ENCODE measurements around the gene PHTF2. TPM values are rescaled to one million over a fixed set of nuclear protein-coding genes. Genes with fewer than 3 reads are reported as not detected.

The PHTF2 gene
- total RNA-seq, 2 experiments from 2014 or later: 21.6 to 23.8 TPM

DNA sequence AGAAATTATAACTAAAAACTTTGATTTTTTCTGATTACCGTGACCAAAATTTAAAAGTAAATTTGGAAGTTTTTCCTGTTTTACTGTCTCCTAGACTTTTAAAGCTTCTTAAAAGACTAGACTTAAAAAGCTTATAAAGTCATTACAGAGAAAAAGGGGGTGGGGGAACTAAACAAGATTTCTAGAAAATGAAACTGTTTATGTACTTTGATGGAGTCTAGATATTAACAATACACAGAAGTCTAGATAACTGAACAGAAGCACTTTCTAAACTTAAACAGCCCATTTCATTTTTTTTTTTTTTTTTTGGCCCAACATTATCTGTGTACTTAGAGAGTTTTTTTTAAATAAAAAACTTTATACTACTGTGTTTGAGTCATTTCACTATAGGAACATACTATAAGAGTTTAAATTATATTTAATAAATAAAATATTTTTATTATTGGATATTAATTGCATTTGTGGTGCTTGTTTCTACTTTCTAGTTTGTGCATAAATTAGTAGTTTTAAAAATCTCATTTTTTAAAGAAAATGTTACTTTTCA, 98.5 kb downstream of the PHTF2 start:
- Mint-ChIP-seq H3K4me3 (no peak overlapping the region), H3K27ac (no peak overlapping the region), H3K9me3 (no peaks in the 10 kb centered on the region), H3K36me3 (no peaks in the 10 kb centered on the region), H3K4me1 (no peaks in the 10 kb centered on the region), H3K27me3 (no peaks in the 10 kb centered on the region)
- no peak for DNase-seq

DNA sequence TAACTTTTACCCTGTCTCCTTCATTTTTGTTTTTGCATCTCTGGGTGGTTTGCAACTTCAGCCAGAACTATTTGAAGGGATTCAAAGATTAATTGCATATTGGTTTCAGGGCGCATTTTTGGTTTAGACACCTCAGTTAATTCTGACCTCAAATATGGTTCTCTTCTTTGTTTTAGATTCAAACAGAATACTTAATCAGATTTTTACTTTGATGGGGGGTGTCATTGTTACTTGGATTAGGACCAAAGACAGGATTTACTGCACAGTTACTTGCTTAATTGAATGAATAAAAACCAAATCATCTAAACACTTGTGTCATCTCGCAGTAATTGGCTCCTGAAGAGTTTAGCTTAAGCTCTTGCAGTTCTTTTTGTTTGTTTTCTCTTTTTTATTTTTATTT, 100.9 kb downstream of the PHTF2 start:
- no peak overlapping the region for H3K4me3 Mint-ChIP-seq
- no peak overlapping the region for H3K27ac Mint-ChIP-seq
- no peaks in the 10 kb centered on the region for H3K4me1 Mint-ChIP-seq
- no peak for DNase-seq
- H3K9me3 Mint-ChIP-seq: no peaks in the 10 kb centered on the region
- H3K36me3 Mint-ChIP-seq: no peaks in the 10 kb centered on the region
- no peaks in the 10 kb centered on the region for H3K27me3 Mint-ChIP-seq

DNA sequence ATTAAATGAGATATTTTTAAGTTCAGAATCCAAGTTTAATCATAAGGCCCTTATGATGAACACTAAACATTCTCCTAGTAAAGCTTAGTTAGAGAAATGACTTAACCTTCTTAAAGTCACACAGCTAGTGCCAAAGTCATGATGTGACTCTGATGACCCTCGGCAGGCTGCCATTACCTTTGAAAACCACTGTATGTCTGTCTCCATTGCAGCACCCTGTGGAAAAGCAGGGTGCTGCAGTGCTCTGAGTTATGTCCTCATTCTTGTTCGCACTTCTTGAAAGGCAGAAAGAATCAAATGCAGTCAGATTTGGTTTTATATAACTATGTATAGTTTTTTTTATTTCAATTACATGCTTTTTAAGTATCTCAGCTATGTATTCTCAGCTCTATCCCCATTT, 105.0 kb downstream of the PHTF2 start:
- Mint-ChIP-seq H3K4me1 (no peaks in the 10 kb centered on the region), H3K27me3 (no peaks in the 10 kb centered on the region), H3K36me3 (no peaks in the 10 kb centered on the region), H3K4me3 (no peak overlapping the region), H3K9me3 (no peaks in the 10 kb centered on the region), H3K27ac (no peak overlapping the region)
- no peak for DNase-seq

DNA sequence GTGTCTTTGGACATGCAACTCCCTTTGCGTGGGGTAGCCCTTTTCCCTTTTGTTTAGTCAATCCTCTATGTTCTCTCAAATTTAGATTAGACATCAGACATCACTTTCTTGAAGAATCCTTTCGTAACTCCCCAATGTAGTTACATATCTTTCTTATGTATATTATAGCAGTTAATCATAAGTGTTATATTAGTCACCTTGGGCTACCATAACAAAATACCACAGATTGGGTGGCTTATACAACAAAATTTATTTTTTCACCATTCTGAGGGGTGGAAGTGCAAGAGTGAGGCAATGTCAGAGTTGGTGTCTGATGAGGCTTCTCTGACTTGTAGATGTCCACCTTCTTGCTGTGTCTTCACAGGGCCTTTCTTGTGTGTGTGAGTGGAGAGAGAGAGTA, 105.7 kb downstream of the PHTF2 start:
- Mint-ChIP-seq H3K4me3 (no peak overlapping the region), H3K9me3 (no peaks in the 10 kb centered on the region), H3K27ac (no peak overlapping the region), H3K36me3 (no peaks in the 10 kb centered on the region), H3K27me3 (no peaks in the 10 kb centered on the region), H3K4me1 (no peaks in the 10 kb centered on the region)
- no peak for DNase-seq

DNA sequence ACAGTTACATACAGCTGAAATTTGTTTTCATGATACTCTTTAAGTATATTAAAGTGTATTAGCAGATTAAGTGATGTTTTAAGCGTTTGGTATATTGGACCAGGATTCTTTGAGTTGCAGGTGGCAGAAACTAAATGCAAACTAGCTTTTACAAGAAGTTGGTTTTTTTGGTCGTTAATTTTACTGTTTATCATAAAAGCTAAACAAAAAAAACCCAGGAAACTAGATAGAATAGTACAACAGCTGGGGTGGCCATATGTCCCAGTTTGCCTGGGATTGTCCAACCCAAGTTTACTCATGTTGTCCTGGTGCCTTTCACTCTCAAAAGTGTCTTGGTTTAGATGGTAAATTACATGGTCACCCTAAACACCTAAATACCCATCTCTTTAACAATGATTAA, 108.7 kb downstream of the PHTF2 start:
- Mint-ChIP-seq H3K36me3 (peaks cover 5% of the 10 kb centered on the region), H3K4me1 (no peaks in the 10 kb centered on the region), H3K27ac (no peak overlapping the region), H3K4me3 (no peak overlapping the region), H3K9me3 (no peaks in the 10 kb centered on the region), H3K27me3 (no peaks in the 10 kb centered on the region)
- no peak for DNase-seq

DNA sequence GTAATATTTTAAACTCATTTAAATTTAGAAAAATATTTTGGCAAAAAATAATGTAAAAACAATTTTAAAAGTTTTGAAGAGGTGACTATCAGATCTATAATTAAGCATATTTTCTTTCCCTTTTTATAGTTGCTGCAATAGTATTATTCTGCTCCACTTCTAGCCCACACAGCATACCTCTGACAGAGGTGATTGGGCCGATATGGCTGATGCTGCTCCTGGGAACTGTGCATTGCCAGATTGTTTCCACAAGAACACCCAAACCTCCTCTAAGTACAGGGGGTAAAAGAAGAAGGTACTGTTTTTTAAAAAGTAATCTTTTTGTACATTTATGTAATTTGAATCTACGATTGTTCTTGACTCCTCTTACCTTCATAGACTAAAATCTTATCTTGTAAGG, 110.1 kb downstream of the PHTF2 start:
- no peaks in the 10 kb centered on the region for H3K27me3 Mint-ChIP-seq
- H3K4me3 Mint-ChIP-seq: no peak overlapping the region
- no peaks in the 10 kb centered on the region for H3K4me1 Mint-ChIP-seq
- peaks cover 5% of the 10 kb centered on the region for H3K36me3 Mint-ChIP-seq
- DNase-seq: no peak
- no peak overlapping the region for H3K27ac Mint-ChIP-seq
- no peaks in the 10 kb centered on the region for H3K9me3 Mint-ChIP-seq

DNA sequence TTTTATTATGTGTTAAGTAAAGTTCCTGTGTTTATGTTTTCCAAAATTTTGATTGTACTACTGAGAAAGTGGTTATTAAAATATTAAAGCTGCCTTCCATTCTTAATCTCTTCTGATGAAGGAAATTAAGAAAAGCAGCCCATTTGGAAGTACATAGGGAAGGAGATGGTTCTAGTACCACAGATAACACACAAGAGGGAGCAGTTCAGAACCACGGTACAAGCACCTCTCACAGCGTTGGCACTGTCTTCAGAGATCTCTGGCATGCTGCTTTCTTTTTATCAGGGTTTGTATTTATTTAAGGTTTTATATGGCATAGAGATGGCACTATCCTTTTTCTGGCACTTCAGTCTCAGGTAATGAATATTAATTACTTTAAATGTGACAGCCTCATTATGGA, 111.6 kb downstream of the PHTF2 start:
- Mint-ChIP-seq H3K27ac (no peak overlapping the region), H3K4me1 (peaks cover 1% of the 10 kb centered on the region), H3K27me3 (no peaks in the 10 kb centered on the region), H3K9me3 (no peaks in the 10 kb centered on the region), H3K36me3 (peaks cover 5% of the 10 kb centered on the region), H3K4me3 (no peak overlapping the region)
- DNase-seq: no peak

DNA sequence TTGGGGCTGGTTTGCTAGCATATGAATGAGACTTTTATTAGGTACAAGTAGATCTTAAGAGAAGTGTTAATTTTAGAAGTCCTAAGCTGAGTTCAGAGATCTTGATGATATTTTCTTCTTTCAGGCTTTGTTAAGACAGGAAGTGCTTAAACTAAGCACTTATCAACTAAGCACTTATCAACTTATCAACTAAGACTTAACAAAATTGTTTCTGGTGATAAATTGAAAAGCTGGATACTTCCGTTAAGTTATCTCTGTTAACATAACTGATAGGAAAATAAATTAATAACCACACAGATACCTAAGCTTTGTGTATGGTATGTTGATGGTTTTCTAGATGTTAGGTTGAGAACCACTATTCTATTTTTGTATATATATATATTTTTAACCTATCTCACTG, 113.7 kb downstream of the PHTF2 start:
- Mint-ChIP-seq H3K27ac (no peak overlapping the region), H3K9me3 (no peaks in the 10 kb centered on the region), H3K36me3 (peaks cover 5% of the 10 kb centered on the region), H3K4me1 (peaks cover 1% of the 10 kb centered on the region), H3K4me3 (no peak overlapping the region), H3K27me3 (no peaks in the 10 kb centered on the region)
- no peak for DNase-seq

DNA sequence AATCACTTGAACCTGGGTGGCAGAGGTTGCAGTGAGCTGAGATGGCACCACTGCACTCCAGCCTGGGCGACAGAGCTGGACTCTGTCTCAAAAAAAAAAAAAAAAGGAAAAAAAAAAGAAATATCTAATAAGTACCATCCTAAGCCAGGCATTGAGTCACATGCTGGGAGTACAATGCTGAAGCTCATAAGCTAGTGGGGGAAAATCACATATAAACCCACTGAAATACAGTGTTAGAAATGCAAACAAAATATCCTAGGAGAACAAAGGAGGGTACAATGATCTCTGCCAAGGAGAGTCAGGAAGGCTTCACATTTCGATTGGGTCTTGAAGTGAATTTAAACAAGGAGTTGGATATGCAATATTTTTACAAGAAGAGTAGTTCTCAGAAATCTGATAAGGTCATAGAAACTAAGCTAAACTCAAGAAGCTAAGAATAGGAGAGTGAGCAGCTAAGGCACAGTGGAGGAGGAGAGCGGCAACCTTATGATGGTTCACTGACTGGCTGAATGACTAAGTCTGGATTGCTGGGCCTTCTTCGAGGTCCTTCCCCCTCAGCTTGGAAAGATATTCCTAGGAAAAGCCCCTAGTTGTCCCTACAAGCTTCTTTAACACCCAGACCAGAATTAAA, 115.5 kb downstream of the PHTF2 start:
- DNase-seq: no peak
- Mint-ChIP-seq H3K9me3 (no peaks in the 10 kb centered on the region), H3K4me1 (peaks cover 1% of the 10 kb centered on the region), H3K27ac (no peak overlapping the region), H3K4me3 (no peak overlapping the region), H3K36me3 (peaks cover 5% of the 10 kb centered on the region), H3K27me3 (no peaks in the 10 kb centered on the region)

DNA sequence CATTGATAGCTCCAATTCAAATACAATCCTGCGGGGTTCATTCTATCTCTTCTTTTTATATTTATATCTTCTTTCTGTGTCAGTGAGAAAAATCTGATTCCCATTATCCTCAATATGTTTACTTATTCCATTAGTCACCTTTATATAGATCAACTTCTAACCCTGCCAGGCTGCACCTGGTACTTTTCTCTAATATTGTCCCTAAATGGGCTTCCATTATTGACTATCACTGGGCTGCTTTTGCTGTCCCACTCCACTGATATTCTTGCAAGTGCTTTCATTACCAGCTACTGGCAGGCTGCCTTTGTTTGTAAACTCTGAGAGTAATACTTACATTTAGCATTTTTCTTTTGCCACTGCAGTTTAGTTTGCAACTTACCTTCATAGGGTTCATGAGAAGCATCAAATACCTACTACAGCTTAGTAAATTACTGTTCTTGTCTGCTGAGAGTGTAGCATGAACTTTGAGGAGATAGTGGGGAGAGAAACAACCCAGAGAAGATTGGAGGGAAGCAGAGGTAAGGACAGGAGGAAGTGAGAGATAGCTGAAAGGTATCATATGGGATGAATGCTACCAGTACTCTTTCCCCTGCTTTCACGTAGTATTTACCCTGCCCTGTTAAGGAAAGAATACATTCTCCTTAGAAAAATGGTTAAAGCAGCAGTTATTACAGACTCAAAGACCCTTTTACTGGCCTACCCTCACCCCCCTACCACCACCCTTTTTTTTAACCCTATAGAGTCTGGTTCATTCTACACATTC, 119.1 kb downstream of the PHTF2 start:
- Mint-ChIP-seq H3K27me3 (no peaks in the 10 kb centered on the region), H3K9me3 (no peaks in the 10 kb centered on the region), H3K4me1 (peaks cover 1% of the 10 kb centered on the region), H3K27ac (no peak overlapping the region), H3K36me3 (no peaks in the 10 kb centered on the region), H3K4me3 (no peak overlapping the region)
- DNase-seq: no peak

DNA sequence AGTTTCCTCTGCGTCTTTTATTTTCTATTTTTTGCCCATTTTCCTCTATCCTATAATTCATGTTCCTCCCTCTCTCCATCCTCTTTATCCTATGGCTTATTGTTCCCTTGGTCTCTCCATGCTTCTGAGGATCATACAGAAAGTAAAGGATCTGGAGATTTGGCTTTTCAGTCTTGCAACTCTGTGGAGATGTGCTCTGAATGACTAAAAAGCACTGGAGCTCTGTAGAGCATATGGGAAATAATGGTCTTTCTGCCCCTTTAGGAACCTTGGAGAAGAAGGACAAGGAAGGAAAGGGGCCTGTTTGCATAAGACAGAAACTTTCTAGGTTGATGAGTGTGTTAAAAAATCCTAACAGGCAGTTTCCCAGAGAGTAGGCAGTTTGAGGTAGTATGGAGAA, 120.1 kb downstream of the PHTF2 start:
- Mint-ChIP-seq H3K4me1 (peaks cover 6% of the 10 kb centered on the region), H3K4me3 (no peak overlapping the region)

DNA sequence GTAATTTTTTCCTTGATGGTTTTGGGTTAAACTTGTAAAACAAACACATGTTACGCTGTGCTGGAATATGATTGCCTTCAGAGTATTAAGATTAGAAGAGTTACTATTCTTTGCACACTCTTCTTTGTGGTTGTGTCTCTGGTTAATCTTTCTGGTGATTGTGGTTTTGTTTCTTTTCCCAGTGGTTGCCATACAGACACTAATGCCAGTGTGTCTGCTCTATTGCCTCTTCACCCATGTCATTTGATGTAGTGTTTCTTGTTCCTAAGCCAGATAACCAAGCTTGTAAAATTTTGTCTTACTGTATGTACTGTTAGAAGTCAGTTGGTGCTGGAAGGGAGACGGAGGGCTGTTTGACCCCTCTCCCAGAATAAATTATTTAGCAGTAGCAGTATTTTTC, 124.8 kb downstream of the PHTF2 start:
- Mint-ChIP-seq H3K27ac (no peak overlapping the region), H3K9me3 (no peaks in the 10 kb centered on the region), H3K27me3 (no peaks in the 10 kb centered on the region), H3K4me3 (no peak overlapping the region), H3K36me3 (peaks cover 6% of the 10 kb centered on the region), H3K4me1 (peaks cover 5% of the 10 kb centered on the region)
- no peak for DNase-seq

More for the DNA sequence above, 120.1 kb downstream of the PHTF2 start:
- H3K27me3 Mint-ChIP-seq: no peaks in the 10 kb centered on the region
- peaks cover 3% of the 10 kb centered on the region for H3K36me3 Mint-ChIP-seq
- no peaks in the 10 kb centered on the region for H3K9me3 Mint-ChIP-seq
- DNase-seq: no peak
- no peak overlapping the region for H3K27ac Mint-ChIP-seq

DNA sequence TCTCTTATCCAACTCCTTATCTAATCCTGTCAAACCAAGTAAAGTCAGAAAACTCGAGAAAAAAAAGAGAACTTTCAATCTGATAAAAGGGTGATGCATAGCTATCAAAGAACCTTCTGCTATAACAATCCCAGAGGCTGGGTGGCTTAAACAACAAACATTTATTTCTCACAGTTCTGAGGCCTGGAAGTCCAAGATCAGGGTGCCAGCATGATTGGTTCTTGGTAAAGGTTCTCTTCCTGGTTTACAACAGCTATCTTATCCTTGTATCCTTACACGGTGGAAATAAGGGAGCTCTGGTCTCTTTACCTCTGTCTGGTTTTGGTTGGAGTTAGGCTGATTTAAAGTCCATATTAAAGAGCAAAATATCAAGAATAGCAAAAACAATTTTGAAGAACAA, 131.9 kb downstream of the PHTF2 start:
- H3K36me3 Mint-ChIP-seq: peaks cover 16% of the 10 kb centered on the region
- H3K9me3 Mint-ChIP-seq: no peaks in the 10 kb centered on the region
- no peak for DNase-seq
- no peak overlapping the region for H3K4me3 Mint-ChIP-seq
- H3K27me3 Mint-ChIP-seq: no peaks in the 10 kb centered on the region
- no peak overlapping the region for H3K27ac Mint-ChIP-seq
- peaks cover 1% of the 10 kb centered on the region for H3K4me1 Mint-ChIP-seq

DNA sequence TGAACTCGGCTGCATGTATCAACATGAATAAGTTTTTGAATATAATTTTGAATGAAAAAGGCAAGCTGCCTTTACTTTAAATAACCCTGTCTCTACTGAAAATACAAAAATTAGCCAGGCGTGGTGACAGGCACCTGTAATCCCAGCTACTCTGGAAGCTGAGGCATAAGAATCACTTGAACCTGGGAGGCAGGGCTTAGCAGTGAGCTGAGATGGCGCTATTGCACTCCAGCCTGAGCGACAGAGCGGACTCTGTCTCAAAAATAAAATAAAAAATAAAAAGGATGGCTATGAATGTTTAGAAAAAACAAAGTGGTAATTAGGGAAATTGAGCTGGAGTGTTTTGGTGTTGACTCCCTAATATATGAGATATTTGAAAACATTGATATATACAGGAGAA, 133.3 kb downstream of the PHTF2 start:
- DNase-seq: no peak
- H3K9me3 Mint-ChIP-seq: no peaks in the 10 kb centered on the region
- peaks cover 16% of the 10 kb centered on the region for H3K36me3 Mint-ChIP-seq
- no peak overlapping the region for H3K4me3 Mint-ChIP-seq
- no peaks in the 10 kb centered on the region for H3K27me3 Mint-ChIP-seq
- no peak overlapping the region for H3K27ac Mint-ChIP-seq
- peaks cover 4% of the 10 kb centered on the region for H3K4me1 Mint-ChIP-seq

DNA sequence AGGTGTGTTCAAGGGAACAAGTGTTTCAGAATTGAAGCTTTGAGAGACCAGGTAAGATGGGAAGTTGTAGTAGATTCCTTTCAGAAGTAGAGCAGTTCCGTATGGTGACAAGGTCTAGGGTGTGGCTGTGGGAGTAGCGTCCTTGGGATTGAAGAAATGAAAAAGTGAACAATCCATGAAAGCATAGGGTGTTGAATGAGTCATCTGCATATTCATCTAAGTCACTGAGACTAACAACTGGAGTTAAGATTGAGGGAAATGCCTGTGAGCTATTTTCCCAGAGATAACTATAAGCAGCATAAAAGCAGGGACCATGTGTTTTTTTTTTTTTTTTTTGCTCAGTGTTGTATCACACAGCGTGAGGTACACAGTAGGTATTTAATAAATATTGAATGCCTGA, 134.8 kb downstream of the PHTF2 start:
- Mint-ChIP-seq H3K36me3 (peaks cover 13% of the 10 kb centered on the region), H3K4me3 (no peak overlapping the region), H3K27ac (no peak overlapping the region), H3K4me1 (peaks cover 4% of the 10 kb centered on the region), H3K9me3 (no peaks in the 10 kb centered on the region), H3K27me3 (no peaks in the 10 kb centered on the region)
- no peak for DNase-seq

Measured in activated naive CD8-positive, alpha-beta T cell treated with anti-CD3 and anti-CD28 coated beads for 36 hours (primary cell).